ENCODE measurements around the gene SOWAHA. TPM values are rescaled to one million over a fixed set of nuclear protein-coding genes. Genes with fewer than 3 reads are reported as not detected.

SOWAHA gene
- total RNA-seq, 1 experiment from 2014 or later, result 3.7 TPM

DNA sequence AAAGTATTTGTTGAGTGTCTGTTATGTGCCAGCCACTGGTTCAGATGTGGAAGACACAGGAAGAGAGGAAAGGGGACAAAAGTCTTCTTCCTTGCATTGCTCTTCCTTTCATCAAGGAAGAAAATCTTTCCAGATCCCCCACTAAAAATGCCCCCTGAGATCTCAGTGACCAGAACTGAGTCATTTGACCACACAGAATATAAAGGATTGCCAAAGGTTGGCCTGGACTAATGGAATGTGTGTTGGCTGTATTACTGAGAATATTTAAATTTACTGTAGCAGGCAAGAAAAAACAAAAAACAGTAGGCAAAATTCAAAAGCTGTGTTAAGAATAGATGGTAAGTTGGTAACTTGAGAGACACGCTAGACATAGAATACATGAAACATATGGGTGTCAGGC, 26.0 kb upstream of the SOWAHA start:
- H3K27ac Mint-ChIP-seq (ENCODE audit: unreplicated experiment), result no peak overlapping the region
- H3K9me3 Mint-ChIP-seq (ENCODE audit: unreplicated experiment), result no peaks in the 10 kb centered on the region
- no TSS peak for BruUV-seq (replicated peaks)
- Histone ChIP-seq H3K9me3 (no peaks in the 10 kb centered on the region), H3K4me1 (0 out of 2 replicates have a peak, but pooled peaks cover 10% of the 10 kb centered on the region), H3K27me3 (replicated peaks; ENCODE audit: control insufficient read depth, insufficient read depth, low read length) (no peaks in the 10 kb centered on the region), H3K36me3 (ENCODE audit: control insufficient read depth, insufficient read depth, low read length) (no peaks in the 10 kb centered on the region; the same call in 1 of the 2 replicates), H3K4me3 (ENCODE audit: low read depth, low read length) (no peak overlapping the region)
- CTCF ChIA-PET, result no interaction called here
- no peak for DNase-seq
- no peaks in the 10 kb centered on the region for H3K36me3 Mint-ChIP-seq (ENCODE audit: insufficient read depth, unreplicated experiment)
- TF ChIP-seq, protein P1, sequence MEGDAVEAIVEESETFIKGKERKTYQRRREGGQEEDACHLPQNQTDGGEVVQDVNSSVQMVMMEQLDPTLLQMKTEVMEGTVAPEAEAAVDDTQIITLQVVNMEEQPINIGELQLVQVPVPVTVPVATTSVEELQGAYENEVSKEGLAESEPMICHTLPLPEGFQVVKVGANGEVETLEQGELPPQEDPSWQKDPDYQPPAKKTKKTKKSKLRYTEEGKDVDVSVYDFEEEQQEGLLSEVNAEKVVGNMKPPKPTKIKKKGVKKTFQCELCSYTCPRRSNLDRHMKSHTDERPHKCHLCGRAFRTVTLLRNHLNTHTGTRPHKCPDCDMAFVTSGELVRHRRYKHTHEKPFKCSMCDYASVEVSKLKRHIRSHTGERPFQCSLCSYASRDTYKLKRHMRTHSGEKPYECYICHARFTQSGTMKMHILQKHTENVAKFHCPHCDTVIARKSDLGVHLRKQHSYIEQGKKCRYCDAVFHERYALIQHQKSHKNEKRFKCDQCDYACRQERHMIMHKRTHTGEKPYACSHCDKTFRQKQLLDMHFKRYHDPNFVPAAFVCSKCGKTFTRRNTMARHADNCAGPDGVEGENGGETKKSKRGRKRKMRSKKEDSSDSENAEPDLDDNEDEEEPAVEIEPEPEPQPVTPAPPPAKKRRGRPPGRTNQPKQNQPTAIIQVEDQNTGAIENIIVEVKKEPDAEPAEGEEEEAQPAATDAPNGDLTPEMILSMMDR (IDR thresholded peaks at IDR 0.05; ENCODE audit: insufficient read depth in 1 of 2, low read depth in 1 of 2, low read length in 1 of 2, severe bottlenecking in 1 of 2, unreplicated experiment in 1 of 2), result no peak
- H3K4me1 Mint-ChIP-seq (ENCODE audit: low read depth, unreplicated experiment), result peaks cover 7% of the 10 kb centered on the region
- no peak overlapping the region for H3K4me3 Mint-ChIP-seq (ENCODE audit: unreplicated experiment)
- no peaks in the 10 kb centered on the region for H3K27me3 Mint-ChIP-seq (ENCODE audit: insufficient read depth, unreplicated experiment)
- POLR2A ChIA-PET, result no interaction called here
- intact Hi-C loops (cut with micrococcal nuclease; ENCODE audit: unreplicated experiment), result no loop called here

DNA sequence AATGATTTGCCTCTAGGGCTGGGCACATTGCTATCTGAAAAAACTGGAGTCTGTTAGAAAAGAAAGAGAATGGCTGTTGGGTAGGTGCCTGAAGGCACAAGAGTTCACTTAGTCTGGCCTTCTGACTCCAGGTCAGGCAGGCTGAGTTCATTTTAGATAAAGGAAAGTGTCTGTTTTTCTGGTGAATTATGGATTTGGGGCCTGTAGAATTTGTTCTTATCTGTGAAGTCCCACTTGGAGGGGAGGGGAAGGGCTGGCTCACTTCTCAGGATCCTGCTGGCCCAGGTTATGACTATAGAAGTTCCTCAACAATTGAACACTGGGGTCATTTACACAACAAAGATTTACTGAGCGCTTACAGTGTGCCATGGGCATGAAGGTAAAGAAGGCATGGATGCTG, 24.6 kb upstream of the SOWAHA start:
- Mint-ChIP-seq H3K36me3 (ENCODE audit: insufficient read depth, unreplicated experiment) (no peaks in the 10 kb centered on the region), H3K4me3 (ENCODE audit: unreplicated experiment) (no peak overlapping the region), H3K27ac (ENCODE audit: unreplicated experiment) (no peak overlapping the region), H3K9me3 (ENCODE audit: unreplicated experiment) (no peaks in the 10 kb centered on the region), H3K4me1 (ENCODE audit: low read depth, unreplicated experiment) (peaks cover 7% of the 10 kb centered on the region), H3K27me3 (ENCODE audit: insufficient read depth, unreplicated experiment) (no peaks in the 10 kb centered on the region)
- H3K4me3 ChIP-seq (ENCODE audit: low read depth, low read length), result no peak overlapping the region
- intact Hi-C loops (cut with micrococcal nuclease; ENCODE audit: unreplicated experiment), result no loop called here
- 0 out of 2 replicates have a peak, but pooled peaks cover 10% of the 10 kb centered on the region for H3K4me1 ChIP-seq
- TF ChIP-seq, protein P1 (IDR thresholded peaks at IDR 0.05; ENCODE audit: insufficient read depth in 1 of 2, low read depth in 1 of 2, low read length in 1 of 2, severe bottlenecking in 1 of 2, unreplicated experiment in 1 of 2), result no peak
- ChIA-PET CTCF (no interaction called here), POLR2A (interaction anchor here (0.9 kb wide), 1 partner anchor 19 kb away, joined by 3 read pairs; no protein-coding TSS in a partner anchor)
- H3K36me3 ChIP-seq (ENCODE audit: control insufficient read depth, insufficient read depth, low read length), result no peaks in the 10 kb centered on the region; the same call in 1 of the 2 replicates
- DNase-seq, result no peak
- H3K9me3 ChIP-seq, result no peaks in the 10 kb centered on the region
- no peaks in the 10 kb centered on the region for H3K27me3 ChIP-seq (replicated peaks; ENCODE audit: control insufficient read depth, insufficient read depth, low read length)
- no TSS peak for BruUV-seq (replicated peaks)

DNA sequence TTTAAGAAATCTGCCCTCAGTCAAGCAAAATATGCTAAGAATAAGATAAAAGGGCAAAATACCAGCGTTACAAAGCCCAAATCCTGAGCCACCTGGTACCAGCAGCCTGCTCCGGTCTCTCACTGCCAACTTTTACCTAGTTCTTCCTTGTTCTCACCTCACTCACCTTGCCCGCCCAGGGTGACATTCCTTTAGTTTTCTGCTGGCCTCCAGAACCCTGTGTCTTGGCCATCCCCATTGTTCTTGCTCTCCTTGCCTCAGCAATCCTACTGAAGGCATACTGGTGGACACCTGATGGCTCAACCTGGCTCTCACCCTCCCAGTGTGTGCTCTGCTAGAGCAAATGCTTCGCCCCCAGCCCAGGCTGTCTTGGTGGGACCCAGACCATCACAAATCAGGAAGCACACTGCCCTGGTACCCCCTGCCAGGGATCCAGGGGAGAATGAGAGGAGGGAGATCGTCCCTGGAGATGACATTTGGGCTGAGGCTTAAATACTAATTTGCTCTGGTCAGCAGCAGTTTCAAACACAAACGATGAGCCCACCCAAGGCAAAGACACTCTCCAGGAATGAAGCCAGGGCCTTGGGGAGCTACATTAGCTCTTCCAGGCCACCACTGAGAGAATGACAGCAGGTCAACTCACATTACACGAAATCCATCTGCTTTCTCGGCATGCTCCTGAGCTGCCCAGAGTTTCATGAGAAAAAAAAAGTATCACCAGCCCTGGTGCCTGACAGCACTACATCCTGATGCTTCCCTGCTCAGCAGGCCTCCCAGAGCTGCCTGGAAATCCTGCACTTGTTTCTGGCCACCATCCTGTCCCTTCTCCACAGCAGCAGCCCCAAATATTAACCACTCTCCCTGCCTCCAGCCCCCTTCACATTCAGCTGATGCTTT, 23.9 kb upstream of the SOWAHA start:
- H3K27me3 Mint-ChIP-seq (ENCODE audit: insufficient read depth, unreplicated experiment), result no peaks in the 10 kb centered on the region
- no peak overlapping the region for H3K4me3 ChIP-seq (ENCODE audit: low read depth, low read length)
- DNase-seq, result no peak
- TF ChIP-seq, protein P1 (IDR thresholded peaks at IDR 0.05; ENCODE audit: insufficient read depth in 1 of 2, low read depth in 1 of 2, low read length in 1 of 2, severe bottlenecking in 1 of 2, unreplicated experiment in 1 of 2), result no peak
- 0 out of 2 replicates have a peak, but pooled peaks cover 10% of the 10 kb centered on the region for H3K4me1 ChIP-seq
- H3K9me3 Mint-ChIP-seq (ENCODE audit: unreplicated experiment), result no peaks in the 10 kb centered on the region
- intact Hi-C loops (cut with micrococcal nuclease; ENCODE audit: unreplicated experiment), result no loop called here
- ChIA-PET POLR2A (interaction anchor here (0.6 kb wide), 1 partner anchor 37 kb away, joined by 4 read pairs; no protein-coding TSS in a partner anchor), CTCF (interaction anchor here (0.6 kb wide), 1 partner anchor 24 kb away, joined by 3 read pairs; the partner anchor contains the start of gene SOWAHA)
- H3K4me3 Mint-ChIP-seq (ENCODE audit: unreplicated experiment), result no peak overlapping the region
- no peak overlapping the region for H3K27ac Mint-ChIP-seq (ENCODE audit: unreplicated experiment)
- H3K27me3 ChIP-seq (replicated peaks; ENCODE audit: control insufficient read depth, insufficient read depth, low read length), result no peaks in the 10 kb centered on the region
- no TSS peak for BruUV-seq (replicated peaks)
- no peaks in the 10 kb centered on the region for H3K9me3 ChIP-seq
- H3K4me1 Mint-ChIP-seq (ENCODE audit: low read depth, unreplicated experiment), result peaks cover 7% of the 10 kb centered on the region
- H3K36me3 Mint-ChIP-seq (ENCODE audit: insufficient read depth, unreplicated experiment), result no peaks in the 10 kb centered on the region
- no peaks in the 10 kb centered on the region; the same call in 1 of the 2 replicates for H3K36me3 ChIP-seq (ENCODE audit: control insufficient read depth, insufficient read depth, low read length)

All from Caco-2 (cell line).